HepG2 (cell line): ENCODE results near the gene RRBP1. TPM values are rescaled to one million over a fixed set of nuclear protein-coding genes. Genes with fewer than 3 reads are reported as not detected.
A peak's percentile ranks its signal among the peaks of the same experiment; 100 is the strongest.

Experiments
- ATAC-seq: fragments of 200-7000 bp; cut with Tn5 transposase; 3 replicates; pipeline ENCODE4 v1.9.1; 2020; ENCODE audit warnings: mild to moderate bottlenecking, moderate library complexity
- BruUV-seq: library from RNA; stranded (reverse); fragments of 400-500 nt; replicated peaks from 2 replicates; lab custom pipeline; 2021; lab: Mats Ljungman, UMichigan
- CTCF ChIA-PET: fragments of 300-600 bp; formaldehyde crosslinking; extraction: SDS; loops from one replicate; lab custom pipeline; 2021; ENCODE audit warnings: low total read pairs, inconsistent platforms, low intra/inter-chr PET ratio; lab: Yijun Ruan, JAX
- POLR2A ChIA-PET: fragments of 350-600 bp; sonication (Branson Sonifier 250); formaldehyde crosslinking; loops from one replicate; lab custom pipeline; 2020; ENCODE audit warnings: antibody characterized with exemption, inconsistent platforms; lab: Yijun Ruan, JAX
- DNase-seq: peaks from one replicate; pipeline ENCODE4 v3.0.0-alpha.2; 2015; ENCODE audit warnings: low spot score
- FAIRE-seq: peaks from 3 replicates; lab custom pipeline; 2011; peaks lifted over from hg19 to GRCh38; lab: Jason Lieb, UNC
- H2AFZ ChIP-seq: one replicate; pipeline ENCODE4 v1.6.1; 2011; ENCODE audit warnings: low read length, inconsistent platforms
- H3K27ac ChIP-seq: fragments of 300-600 bp; 3 replicates; pipeline ENCODE4 v1.8.0; 2011; ENCODE audit warnings: mixed run types, mild to moderate bottlenecking, mixed read lengths, low read length, inconsistent platforms; ENCODE audit not compliant: insufficient read depth; ENCODE audit errors: extremely low read length
- H3K27me3 ChIP-seq, 2 experiments: fragments of 200-600 bp in 1 of 2; 2 replicates in 1 of 2; 3 replicates in 1 of 2; pipeline versions ENCODE4 v1.6.0 to v1.8.0; 2011; ENCODE audit warnings: low read length in 2 of 2, mild to moderate bottlenecking in 2 of 2, moderate library complexity in 2 of 2, inconsistent platforms in 1 of 2; ENCODE audit not compliant: insufficient read depth in 2 of 2, control insufficient read depth in 1 of 2
- H3K36me3 ChIP-seq, 2 experiments: fragments of 200-600 bp in 1 of 2; replicated peaks in 1 of 2; 2 replicates in 1 of 2; 3 replicates in 1 of 2; pipeline versions ENCODE4 v1.5.1 to v1.8.0; 2011; ENCODE audit warnings: low read length in 2 of 2, inconsistent platforms in 1 of 2; ENCODE audit not compliant: insufficient read depth in 2 of 2, control insufficient read depth in 1 of 2
- H3K4me1 ChIP-seq: 2 replicates; pipeline ENCODE4 v1.5.1; 2012; ENCODE audit warnings: low read length, inconsistent platforms; ENCODE audit not compliant: insufficient read depth
- H3K4me2 ChIP-seq: 2 replicates; pipeline ENCODE4 v1.6.0; 2011; ENCODE audit warnings: low read depth, low read length, inconsistent platforms
- H3K4me3 ChIP-seq, 3 experiments: fragments of 200-600 bp in 1 of 3; sonication (generic), shearing (Covaris generic) in 1 of 3; replicated peaks in 1 of 3; 2 replicates each; pipeline ENCODE4 v1.5.1; 2011 to 2016; ENCODE audit warnings: low read length in 3 of 3, inconsistent platforms in 2 of 3, low read depth in 2 of 3, mild to moderate bottlenecking in 2 of 3, control low read depth in 1 of 3, mixed read lengths in 1 of 3; ENCODE audit not compliant: insufficient read depth in 1 of 3
- H3K79me2 ChIP-seq: one replicate; pipeline ENCODE4 v1.6.1; 2011; ENCODE audit warnings: low read length, inconsistent platforms; ENCODE audit not compliant: insufficient read depth
- H3K9ac ChIP-seq: 2 replicates; pipeline ENCODE4 v1.6.0; 2011; ENCODE audit warnings: mild to moderate bottlenecking, low read depth, low read length, inconsistent platforms; ENCODE audit not compliant: insufficient read depth
- H3K9me3 ChIP-seq: 2 replicates; pipeline ENCODE4 v1.5.1; 2012; ENCODE audit warnings: mild to moderate bottlenecking, low read length
- H4K20me1 ChIP-seq: 2 replicates; pipeline ENCODE4 v1.6.0; 2011; ENCODE audit warnings: inconsistent platforms, mild to moderate bottlenecking, low read length, moderate library complexity; ENCODE audit not compliant: insufficient read depth
- CERS6 ChIP-seq: sonication (generic); formaldehyde crosslinking; IDR thresholded peaks from 2 replicates; pipeline ENCODE4 v1.5.0; 2020; ENCODE audit warnings: missing genetic modification reagents
- CSRNP1 ChIP-seq: sonication (generic); formaldehyde crosslinking; IDR thresholded peaks from 2 replicates; pipeline ENCODE4 v1.8.1; 2023; ENCODE audit warnings: mild to moderate bottlenecking, missing genetic modification reagents
- FOXP4 ChIP-seq: sonication (generic); formaldehyde crosslinking; IDR thresholded peaks from 2 replicates; pipeline ENCODE4 v1.4.0; 2020; ENCODE audit warnings: missing genetic modification reagents
- JUND ChIP-seq: sonication (generic); formaldehyde crosslinking; IDR thresholded peaks from 2 replicates; pipeline ENCODE4 v1.8.0; 2022; ENCODE audit warnings: mild to moderate bottlenecking, missing genetic modification reagents
- POLR2AphosphoS2 ChIP-seq: IDR thresholded peaks from 2 replicates; pipeline ENCODE4 v1.6.1; 2011; ENCODE audit warnings: low read depth, low read length, improper control_type of control experiment
- RBM22 ChIP-seq: fragments of 200-400 bp; formaldehyde crosslinking; optimal IDR thresholded peaks from 2 replicates; pipeline ENCODE3; 2017; ENCODE audit warnings: mild to moderate bottlenecking, low read length, moderate library complexity
- TEF ChIP-seq: sonication (generic); formaldehyde crosslinking; IDR thresholded peaks from 2 replicates; pipeline ENCODE4 v1.5.0; 2020; ENCODE audit warnings: missing genetic modification reagents
- THAP9 ChIP-seq: sonication (generic); formaldehyde crosslinking; IDR thresholded peaks from 2 replicates; pipeline ENCODE4; 2020; ENCODE audit warnings: missing genetic modification reagents, mild to moderate bottlenecking, borderline replicate concordance
- ZFP91 ChIP-seq: sonication (generic); formaldehyde crosslinking; IDR thresholded peaks from 2 replicates; pipeline ENCODE4 v1.9.0; 2022; ENCODE audit warnings: missing genetic modification reagents, mild to moderate bottlenecking, borderline replicate concordance
- ZNF414 ChIP-seq: sonication (generic); formaldehyde crosslinking; IDR thresholded peaks from 2 replicates; pipeline ENCODE4 v1.5.0; 2020; ENCODE audit warnings: missing genetic modification reagents
- ZNF605 ChIP-seq: sonication (generic); formaldehyde crosslinking; IDR thresholded peaks from 2 replicates; pipeline ENCODE4 v1.8.0; 2022; ENCODE audit warnings: mild to moderate bottlenecking, missing genetic modification reagents
- ZSCAN25 ChIP-seq: sonication (generic); formaldehyde crosslinking; IDR thresholded peaks from 2 replicates; pipeline ENCODE4 v1.8.0; 2022; ENCODE audit warnings: mild to moderate bottlenecking, missing genetic modification reagents
- WGBS: methylation state at CpG from one replicate; pipeline ENCODE4 v1.1.6; 2017; ENCODE audit warnings: low lambda C conversion rate; 5-methylcytosine and 5-hydroxymethylcytosine counted together
- in situ Hi-C: cut with HindIII; loops from 2 replicates; pipeline ENCODE4 v1.10.0; 2017; ENCODE audit warnings: low pct_unique_long_range_greater_than_20kb; ENCODE audit not compliant: extremely low pct_ligation_motif_present
- intact Hi-C: fragments of 100-400 bp; cut with micrococcal nuclease; formaldehyde crosslinking; loops from one replicate; pipeline ENCODE4 v1.10.0; 2022; ENCODE audit not compliant: unreplicated experiment
- polyA plus RNA-seq, 8 experiments: library from polyadenylated mRNA; depleted of rRNA in 3 of 8; stranded (reverse) in 7 of 8; unstranded in 1 of 8; fragments of >200 nt; fragmentation: Illumina TruSeq in 4 of 8; extraction: Trizol in 4 of 8; gene quantifications; 2 replicates each; pipeline versions ENCODE4 v1.2.1 to v1.2.3, GENCODE V29; 2011 to 2016; ENCODE audit warnings: low read depth in 4 of 8, missing spikeins in 1 of 8, mixed read lengths in 1 of 8; ENCODE audit not compliant: insufficient read depth in 1 of 8
- total RNA-seq, 5 experiments: library from RNA; depleted of rRNA; stranded (reverse); fragments of >200 nt; fragmentation: Illumina TruSeq; extraction: Trizol; gene quantifications; 2 replicates each; pipeline ENCODE4 v1.2.3, GENCODE V29; 2016; ENCODE audit warnings: low read depth in 1 of 5

The RRBP1 gene
- total and polyA plus RNA-seq, 2 of the 13 experiments (the other 11 are each of a cell fraction or from before 2014, with no cell fraction given): 150 to 222 TPM

GRCh38 chr20:17646961-17647301 lies 35.1 kb downstream of the RRBP1 start:
- H2AFZ ChIP-seq: no peak overlapping the region
- peaks cover 98% of the 10 kb centered on the region for H3K79me2 ChIP-seq
- no peak; the same call in 2 of the 3 replicates for ATAC-seq
- POLR2A ChIA-PET: interaction anchor here (0.9 to 1.6 kb wide), 3 partner anchors 13 to 292 kb away, joined by 3 to 5 read pairs (median 3); no protein-coding TSS in a partner anchor
- H3K4me1 ChIP-seq: peaks cover 40% of the 10 kb centered on the region
- peaks cover 92% of the 10 kb centered on the region for H4K20me1 ChIP-seq
- DNase-seq: no peak
- WGBS: 80% methylated on average over 5 of the region's 5 CpGs
- H3K27ac ChIP-seq: peak overlapping the region; percentile 21
- FAIRE-seq: no peak
- no peak overlapping the region for H3K4me2 ChIP-seq
- H3K4me3 ChIP-seq: no peak overlapping the region
- no peaks in the 10 kb centered on the region for H3K9me3 ChIP-seq
- no peaks in the 10 kb centered on the region for H3K27me3 ChIP-seq
- intact Hi-C loops: no loop called here
- CTCF ChIA-PET: no interaction called here
- H3K36me3 ChIP-seq: peaks cover 42 to 74% of the 10 kb centered on the region in 2 experiments
- no TSS peak for BruUV-seq
- in situ Hi-C loops: no loop called here
- no peak overlapping the region for H3K9ac ChIP-seq
- TF ChIP-seq FOXP4 (CRISPR knock-in tag): no peak
- 0 out of 2 replicates have a peak, but pooled peaks have one; percentile 24 for TF ChIP-seq ZNF605
- no peak for TF ChIP-seq ZSCAN25 (CRISPR knock-in tag)
- peak; percentile 70 for TF ChIP-seq RBM22
- no peak for TF ChIP-seq CERS6
- peak; percentile 39; the same call in 1 of the 2 replicates for TF ChIP-seq ZFP91
- TF ChIP-seq JUND: 0 out of 2 replicates have a peak, but pooled peaks have one; percentile 32
- no peak for TF ChIP-seq CSRNP1 (CRISPR knock-in tag)
- TF ChIP-seq TEF (CRISPR knock-in tag): peak; percentile 8; the same call in 1 of the 2 replicates
- no peak for TF ChIP-seq ZNF414 (CRISPR knock-in tag)
- TF ChIP-seq THAP9 (CRISPR knock-in tag): peak; percentile 12; the same call in 1 of the 2 replicates
- TF ChIP-seq POLR2AphosphoS2: peak; percentile 84; the same call in 1 of the 2 replicates
